GM12892 (cell line): Measurements from ENCODE around the gene NAPSA.

Experiments
- POLR2AphosphoS5 ChIP-seq: IDR thresholded peaks from 2 replicates; pipeline ENCODE4 v1.6.1; 2011; ENCODE audit warnings: low read depth, low read length, control low read depth
- TAF1 ChIP-seq: IDR thresholded peaks from 2 replicates; pipeline ENCODE4 v1.6.1; 2011; ENCODE audit warnings: low read depth, mild to moderate bottlenecking, control low read depth, low read length, borderline replicate concordance

- no peak for TF ChIP-seq TAF1
- no peak for TF ChIP-seq POLR2AphosphoS5
These were observed 33.5 kb downstream of the NAPSA start for GRCh38 chr19:50331994-50332243.
